ENCODE measurements around the gene TUBB3. TPM values are rescaled to one million over a fixed set of nuclear protein-coding genes. Genes with fewer than 3 reads are reported as not detected.

TUBB3 gene
- total RNA-seq, 3 donors from 2014 or later (not counting 1 experiment from before 2014, with no cell fraction given): 1.1 to 1.3 (median 1.2) TPM

DNA sequence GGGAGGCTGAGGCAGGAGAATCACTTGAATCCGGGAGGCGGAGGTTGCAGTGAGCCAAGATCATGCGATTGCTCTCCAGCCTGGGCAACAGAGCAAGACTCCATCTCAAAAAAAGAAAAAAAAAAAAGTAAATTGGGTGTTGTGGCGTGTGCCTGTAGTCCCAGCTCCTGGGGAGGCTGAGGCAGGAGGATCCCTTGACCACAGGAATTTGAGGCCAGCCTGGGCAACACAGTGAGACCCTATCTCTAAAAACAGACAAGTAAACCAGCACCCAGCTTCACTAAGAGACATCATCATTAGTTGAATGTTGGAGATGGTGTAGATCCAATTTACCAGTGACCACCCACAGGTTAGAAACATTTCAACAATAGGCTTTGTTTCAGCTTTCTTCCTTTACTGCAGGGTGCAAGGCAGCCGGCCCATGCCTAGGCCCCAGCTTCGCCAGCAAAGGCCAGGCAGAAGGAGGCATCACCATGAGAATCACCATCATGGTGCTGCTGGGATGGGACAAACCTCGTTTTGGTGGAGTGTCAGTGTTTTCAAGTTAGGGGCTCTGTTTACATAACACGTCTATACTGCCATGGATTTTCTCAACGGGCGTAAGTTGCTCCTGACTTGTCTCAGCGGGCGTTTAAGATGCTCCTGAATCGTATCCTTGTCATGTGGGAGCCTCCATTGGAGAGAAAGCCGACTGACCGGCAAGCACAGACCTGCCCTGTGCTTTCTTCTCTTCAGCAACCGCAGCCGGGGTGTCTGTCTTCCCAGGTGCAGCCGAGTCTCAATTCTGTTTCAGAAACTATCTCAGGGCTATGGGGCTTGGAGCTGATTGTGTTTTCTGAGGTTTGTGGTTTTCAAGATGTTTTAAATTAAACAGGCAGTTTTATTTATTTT lies 42.4 kb upstream of the TUBB3 start:
- no peaks in the 10 kb centered on the region for H3K9me3 Mint-ChIP-seq
- no peaks in the 10 kb centered on the region for H3K27me3 Mint-ChIP-seq (ENCODE audit: low read depth in 2 of 2)
- ATAC-seq: no peak
- intact Hi-C loops (cut with micrococcal nuclease): no loop called here
- no peak overlapping the region for H3K4me3 Mint-ChIP-seq
- H3K4me3 ChIP-seq (ENCODE audit: low read length): no peak overlapping the region
- DNase-seq: no peak
- peak overlapping the region in 1 of 2 donors; percentile 11 for H3K27ac Mint-ChIP-seq
- no peaks in the 10 kb centered on the region for H3K4me1 ChIP-seq (ENCODE audit: control insufficient read depth, insufficient read depth, low read length)
- 97% methylated on average over 18 of the region's 18 CpGs for WGBS (ENCODE audit: insufficient coverage)
- TF ChIP-seq CTCF (IDR thresholded peaks at IDR 0.05): no peak
- H3K36me3 ChIP-seq (ENCODE audit: control insufficient read depth, insufficient read depth, low read length): peaks cover 55% of the 10 kb centered on the region
- no peak overlapping the region for H3K27ac ChIP-seq (ENCODE audit: low read length)
- no peaks in the 10 kb centered on the region for H3K27me3 ChIP-seq (ENCODE audit: control insufficient read depth, insufficient read depth, low read length)
- H3K4me1 Mint-ChIP-seq: peaks cover 26 to 30% of the 10 kb centered on the region in 2 donors
- H3K9me3 ChIP-seq (ENCODE audit: control insufficient read depth, insufficient read depth, low read length): no peaks in the 10 kb centered on the region
- peaks cover 7% of the 10 kb centered on the region for H3K36me3 Mint-ChIP-seq

GRCh38 chr16:89881368-89881730 lies 41.8 kb upstream of the TUBB3 start:
- intact Hi-C loops (cut with micrococcal nuclease): no loop called here
- DNase-seq (no peak), ATAC-seq (no peak)
- Mint-ChIP-seq H3K27ac (no peak overlapping the region), H3K36me3 (peaks cover 7% of the 10 kb centered on the region), H3K27me3 (ENCODE audit: low read depth in 2 of 2) (no peaks in the 10 kb centered on the region), H3K4me3 (no peak overlapping the region), H3K9me3 (no peaks in the 10 kb centered on the region), H3K4me1 (peaks cover 26 to 30% of the 10 kb centered on the region in 2 donors)
- TF ChIP-seq CTCF (IDR thresholded peaks at IDR 0.05): no peak
- H3K27ac ChIP-seq (ENCODE audit: low read length): no peak overlapping the region
- H3K4me1 ChIP-seq (ENCODE audit: control insufficient read depth, insufficient read depth, low read length): no peaks in the 10 kb centered on the region
- peaks cover 55% of the 10 kb centered on the region for H3K36me3 ChIP-seq (ENCODE audit: control insufficient read depth, insufficient read depth, low read length)
- H3K27me3 ChIP-seq (ENCODE audit: control insufficient read depth, insufficient read depth, low read length): no peaks in the 10 kb centered on the region
- no peak overlapping the region for H3K4me3 ChIP-seq (ENCODE audit: low read length)
- WGBS (ENCODE audit: insufficient coverage): 97% methylated on average over 6 of the region's 6 CpGs
- H3K9me3 ChIP-seq (ENCODE audit: control insufficient read depth, insufficient read depth, low read length): no peaks in the 10 kb centered on the region

- Mint-ChIP-seq H3K36me3 (peaks cover 7% of the 10 kb centered on the region), H3K27me3 (ENCODE audit: low read depth in 2 of 2) (no peaks in the 10 kb centered on the region), H3K4me3 (no peak overlapping the region), H3K27ac (peak overlapping the region; percentile 70 to 79), H3K9me3 (no peaks in the 10 kb centered on the region), H3K4me1 (peaks cover 20 to 25% of the 10 kb centered on the region in 2 donors)
- ATAC-seq (no peak), DNase-seq (no peak)
- H3K27ac ChIP-seq (ENCODE audit: low read length): no peak overlapping the region
- intact Hi-C loops (cut with micrococcal nuclease): no loop called here
- H3K4me1 ChIP-seq (ENCODE audit: control insufficient read depth, insufficient read depth, low read length): no peaks in the 10 kb centered on the region
- H3K36me3 ChIP-seq (ENCODE audit: control insufficient read depth, insufficient read depth, low read length): peaks cover 67% of the 10 kb centered on the region
- WGBS (ENCODE audit: insufficient coverage): 97% methylated on average over 28 of the region's 28 CpGs
- no peaks in the 10 kb centered on the region for H3K27me3 ChIP-seq (ENCODE audit: control insufficient read depth, insufficient read depth, low read length)
- TF ChIP-seq CTCF (IDR thresholded peaks at IDR 0.05): no peak
- H3K4me3 ChIP-seq (ENCODE audit: low read length): no peak overlapping the region
- no peaks in the 10 kb centered on the region for H3K9me3 ChIP-seq (ENCODE audit: control insufficient read depth, insufficient read depth, low read length)
Measured at GRCh38 chr16:89883346-89884040, 39.6 kb upstream of the TUBB3 start.

All from natural killer cell (primary cell).